ENCODE measurements around the gene SERHL2. TPM values are rescaled to one million over a fixed set of nuclear protein-coding genes. Genes with fewer than 3 reads are reported as not detected.

Gene SERHL2
- total RNA-seq, 1 experiment from 2014 or later: 0.75 TPM

GRCh38 chr22:42587588-42588175 is 33.9 kb downstream of the SERHL2 start:
- H3K4me3 Mint-ChIP-seq (ENCODE audit: unreplicated experiment): no peak overlapping the region

GRCh38 chr22:42591987-42592386 is 38.2 kb downstream of the SERHL2 start:
- CTCF ChIA-PET: interaction anchor here (0.7 kb wide), 1 partner anchor 31 kb away, joined by 3 read pairs; no protein-coding TSS in a partner anchor
- H3K4me3 Mint-ChIP-seq (ENCODE audit: unreplicated experiment): no peak overlapping the region
- no peak overlapping the region for H3K27ac Mint-ChIP-seq (ENCODE audit: low read depth, unreplicated experiment)
- no peaks in the 10 kb centered on the region for H3K27me3 Mint-ChIP-seq (ENCODE audit: insufficient read depth, unreplicated experiment)
- H3K9me3 Mint-ChIP-seq (ENCODE audit: unreplicated experiment): no peaks in the 10 kb centered on the region
- H3K4me1 Mint-ChIP-seq (ENCODE audit: insufficient read depth, unreplicated experiment): no peaks in the 10 kb centered on the region
- no peak for DNase-seq (ENCODE audit: unreplicated experiment)
- BruUV-seq (replicated peaks): no TSS peak
- TF ChIP-seq, protein P1, sequence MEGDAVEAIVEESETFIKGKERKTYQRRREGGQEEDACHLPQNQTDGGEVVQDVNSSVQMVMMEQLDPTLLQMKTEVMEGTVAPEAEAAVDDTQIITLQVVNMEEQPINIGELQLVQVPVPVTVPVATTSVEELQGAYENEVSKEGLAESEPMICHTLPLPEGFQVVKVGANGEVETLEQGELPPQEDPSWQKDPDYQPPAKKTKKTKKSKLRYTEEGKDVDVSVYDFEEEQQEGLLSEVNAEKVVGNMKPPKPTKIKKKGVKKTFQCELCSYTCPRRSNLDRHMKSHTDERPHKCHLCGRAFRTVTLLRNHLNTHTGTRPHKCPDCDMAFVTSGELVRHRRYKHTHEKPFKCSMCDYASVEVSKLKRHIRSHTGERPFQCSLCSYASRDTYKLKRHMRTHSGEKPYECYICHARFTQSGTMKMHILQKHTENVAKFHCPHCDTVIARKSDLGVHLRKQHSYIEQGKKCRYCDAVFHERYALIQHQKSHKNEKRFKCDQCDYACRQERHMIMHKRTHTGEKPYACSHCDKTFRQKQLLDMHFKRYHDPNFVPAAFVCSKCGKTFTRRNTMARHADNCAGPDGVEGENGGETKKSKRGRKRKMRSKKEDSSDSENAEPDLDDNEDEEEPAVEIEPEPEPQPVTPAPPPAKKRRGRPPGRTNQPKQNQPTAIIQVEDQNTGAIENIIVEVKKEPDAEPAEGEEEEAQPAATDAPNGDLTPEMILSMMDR (IDR thresholded peaks at IDR 0.05; ENCODE audit: unreplicated experiment): no peak
- intact Hi-C loops (cut with micrococcal nuclease): no loop called here
- H3K36me3 Mint-ChIP-seq (ENCODE audit: insufficient read depth, unreplicated experiment): peaks cover 86% of the 10 kb centered on the region
- POLR2A ChIA-PET: interaction anchor here (0.5 to 1.3 kb wide), 2 partner anchors 9 to 20 kb away, joined by 3 read pairs; no protein-coding TSS in a partner anchor

More at GRCh38 chr22:42587588-42588175, 33.9 kb downstream of the SERHL2 start:
- intact Hi-C loops (cut with micrococcal nuclease): no loop called here
- no peaks in the 10 kb centered on the region for H3K4me1 Mint-ChIP-seq (ENCODE audit: insufficient read depth, unreplicated experiment)
- BruUV-seq (replicated peaks): no TSS peak
- peaks cover 87% of the 10 kb centered on the region for H3K36me3 Mint-ChIP-seq (ENCODE audit: insufficient read depth, unreplicated experiment)
- ChIA-PET POLR2A (no interaction called here), CTCF (interaction anchor here (0.7 kb wide), 1 partner anchor 841 kb away, joined by 4 read pairs; no protein-coding TSS in a partner anchor)
- no peaks in the 10 kb centered on the region for H3K27me3 Mint-ChIP-seq (ENCODE audit: insufficient read depth, unreplicated experiment)
- H3K9me3 Mint-ChIP-seq (ENCODE audit: unreplicated experiment): no peaks in the 10 kb centered on the region
- TF ChIP-seq, protein P1 (IDR thresholded peaks at IDR 0.05; ENCODE audit: unreplicated experiment): no peak
- H3K27ac Mint-ChIP-seq (ENCODE audit: low read depth, unreplicated experiment): no peak overlapping the region
- no peak for DNase-seq (ENCODE audit: unreplicated experiment)

GRCh38 chr22:42595434-42595833 is 41.7 kb downstream of the SERHL2 start:
- ChIA-PET CTCF (interaction anchor here (0.6 to 0.7 kb wide), 3 partner anchors 85 to 361 kb away, joined by 3 read pairs; no protein-coding TSS in a partner anchor), POLR2A (interaction anchor here (0.6 to 1.9 kb wide), 3 partner anchors 20 to 284 kb away, joined by 3 to 4 read pairs (median 4); partner anchors contain the start of gene POLDIP3)
- Mint-ChIP-seq H3K9me3 (ENCODE audit: unreplicated experiment) (no peaks in the 10 kb centered on the region), H3K4me3 (ENCODE audit: unreplicated experiment) (no peak overlapping the region), H3K4me1 (ENCODE audit: insufficient read depth, unreplicated experiment) (no peaks in the 10 kb centered on the region), H3K36me3 (ENCODE audit: insufficient read depth, unreplicated experiment) (peaks cover 91% of the 10 kb centered on the region), H3K27ac (ENCODE audit: low read depth, unreplicated experiment) (peak overlapping the region; percentile 13), H3K27me3 (ENCODE audit: insufficient read depth, unreplicated experiment) (no peaks in the 10 kb centered on the region)
- TF ChIP-seq, protein P1 (IDR thresholded peaks at IDR 0.05; ENCODE audit: unreplicated experiment): no peak
- DNase-seq (ENCODE audit: unreplicated experiment): no peak
- BruUV-seq (replicated peaks): no TSS peak
- intact Hi-C loops (cut with micrococcal nuclease): no loop called here

- intact Hi-C loops (cut with micrococcal nuclease): no loop called here
- Mint-ChIP-seq H3K36me3 (ENCODE audit: insufficient read depth, unreplicated experiment) (peaks cover 91% of the 10 kb centered on the region), H3K9me3 (ENCODE audit: unreplicated experiment) (no peaks in the 10 kb centered on the region), H3K27ac (ENCODE audit: low read depth, unreplicated experiment) (no peak overlapping the region), H3K4me1 (ENCODE audit: insufficient read depth, unreplicated experiment) (no peaks in the 10 kb centered on the region), H3K27me3 (ENCODE audit: insufficient read depth, unreplicated experiment) (no peaks in the 10 kb centered on the region), H3K4me3 (ENCODE audit: unreplicated experiment) (no peak overlapping the region)
- ChIA-PET CTCF (interaction anchor here (0.6 to 0.7 kb wide), 3 partner anchors 16 to 899 kb away, joined by 3 to 4 read pairs (median 4); no protein-coding TSS in a partner anchor), POLR2A (interaction anchor here (0.5 to 1.9 kb wide), 2 partner anchors 10 to 19 kb away, joined by 4 read pairs; partner anchors contain the start of gene POLDIP3)
- TF ChIP-seq, protein P1 (IDR thresholded peaks at IDR 0.05; ENCODE audit: unreplicated experiment): no peak
- BruUV-seq (replicated peaks): no TSS peak
- no peak for DNase-seq (ENCODE audit: unreplicated experiment)
Observed at GRCh38 chr22:42596336-42596735, 42.6 kb downstream of the SERHL2 start.

Measured in MCF 10A (cell line).